IPS DF 6.9 (cell line): ENCODE results near the gene ALG11.

ENCODE experiments used
- DNase-seq: peaks from one replicate; pipeline ENCODE4 v3.0.0-alpha.2; 2013; ENCODE audit warnings: low read depth, low spot score
- H3K27ac ChIP-seq: one replicate; pipeline ENCODE4 v1.5.1; 2013; ENCODE audit warnings: low read length, control low read depth
- H3K27me3 ChIP-seq: 2 replicates; pipeline ENCODE4 v1.6.1; 2013; ENCODE audit warnings: mild to moderate bottlenecking, low read length; ENCODE audit not compliant: control insufficient read depth, insufficient read depth
- H3K36me3 ChIP-seq: 2 replicates; pipeline ENCODE4 v1.6.1; 2013; ENCODE audit warnings: low read length; ENCODE audit not compliant: control insufficient read depth, insufficient read depth
- H3K4me1 ChIP-seq: 2 replicates; pipeline ENCODE4 v1.6.1; 2013; ENCODE audit warnings: low read length; ENCODE audit not compliant: control insufficient read depth, insufficient read depth
- H3K4me3 ChIP-seq: 2 replicates; pipeline ENCODE4 v1.5.1; 2013; ENCODE audit warnings: mild to moderate bottlenecking, low read length
- H3K9me3 ChIP-seq: 2 replicates; pipeline ENCODE4 v1.6.1; 2013; ENCODE audit warnings: low read length, inconsistent platforms; ENCODE audit not compliant: control insufficient read depth, insufficient read depth
- WGBS: extraction: QIAGEN DNeasy Blood & Tissue Kit; methylation state at CpG from one replicate; pipeline ENCODE4 v1.1.7; 2013; ENCODE audit warnings: mixed read lengths, missing lambda C conversion rate; ENCODE audit not compliant: insufficient read length, insufficient coverage; 5-methylcytosine and 5-hydroxymethylcytosine counted together

Gene ALG11, protein sequence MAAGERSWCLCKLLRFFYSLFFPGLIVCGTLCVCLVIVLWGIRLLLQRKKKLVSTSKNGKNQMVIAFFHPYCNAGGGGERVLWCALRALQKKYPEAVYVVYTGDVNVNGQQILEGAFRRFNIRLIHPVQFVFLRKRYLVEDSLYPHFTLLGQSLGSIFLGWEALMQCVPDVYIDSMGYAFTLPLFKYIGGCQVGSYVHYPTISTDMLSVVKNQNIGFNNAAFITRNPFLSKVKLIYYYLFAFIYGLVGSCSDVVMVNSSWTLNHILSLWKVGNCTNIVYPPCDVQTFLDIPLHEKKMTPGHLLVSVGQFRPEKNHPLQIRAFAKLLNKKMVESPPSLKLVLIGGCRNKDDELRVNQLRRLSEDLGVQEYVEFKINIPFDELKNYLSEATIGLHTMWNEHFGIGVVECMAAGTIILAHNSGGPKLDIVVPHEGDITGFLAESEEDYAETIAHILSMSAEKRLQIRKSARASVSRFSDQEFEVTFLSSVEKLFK

GRCh38 chr13:52011632-52012511 is at the start of gene ALG11:
Gene ALG11 (plus strand): TSS chr13:52012398. CDS start chr13:52012419, 21 bp downstream.
- no peak within 1 kb of the TSS for H3K27ac ChIP-seq
- DNase-seq = peak; percentile 96
- H3K9me3 ChIP-seq = no peaks in the 10 kb centered on the region
- WGBS = no CpG with 5 or more reads among the region's 82 CpGs
- peaks cover 4% of the 10 kb centered on the region; the same call in 1 of the 2 replicates for H3K36me3 ChIP-seq
- H3K4me3 ChIP-seq = peak within 1 kb of the TSS; percentile 99
- peaks cover 7% of the 10 kb centered on the region for H3K27me3 ChIP-seq
- 0 out of 2 replicates have a peak, but pooled peaks cover 2% of the 10 kb centered on the region for H3K4me1 ChIP-seq

GRCh38 chr13:51966186-51966585 is 46.0 kb upstream of the ALG11 start:
- H3K9me3 ChIP-seq = no peaks in the 10 kb centered on the region
- no peak overlapping the region for H3K27ac ChIP-seq
- H3K4me1 ChIP-seq = no peaks in the 10 kb centered on the region
- no peak overlapping the region for H3K4me3 ChIP-seq
- no CpG with 5 or more reads among the region's 10 CpGs for WGBS
- no peaks in the 10 kb centered on the region for H3K27me3 ChIP-seq
- H3K36me3 ChIP-seq = no peaks in the 10 kb centered on the region
- no peak for DNase-seq

DNA sequence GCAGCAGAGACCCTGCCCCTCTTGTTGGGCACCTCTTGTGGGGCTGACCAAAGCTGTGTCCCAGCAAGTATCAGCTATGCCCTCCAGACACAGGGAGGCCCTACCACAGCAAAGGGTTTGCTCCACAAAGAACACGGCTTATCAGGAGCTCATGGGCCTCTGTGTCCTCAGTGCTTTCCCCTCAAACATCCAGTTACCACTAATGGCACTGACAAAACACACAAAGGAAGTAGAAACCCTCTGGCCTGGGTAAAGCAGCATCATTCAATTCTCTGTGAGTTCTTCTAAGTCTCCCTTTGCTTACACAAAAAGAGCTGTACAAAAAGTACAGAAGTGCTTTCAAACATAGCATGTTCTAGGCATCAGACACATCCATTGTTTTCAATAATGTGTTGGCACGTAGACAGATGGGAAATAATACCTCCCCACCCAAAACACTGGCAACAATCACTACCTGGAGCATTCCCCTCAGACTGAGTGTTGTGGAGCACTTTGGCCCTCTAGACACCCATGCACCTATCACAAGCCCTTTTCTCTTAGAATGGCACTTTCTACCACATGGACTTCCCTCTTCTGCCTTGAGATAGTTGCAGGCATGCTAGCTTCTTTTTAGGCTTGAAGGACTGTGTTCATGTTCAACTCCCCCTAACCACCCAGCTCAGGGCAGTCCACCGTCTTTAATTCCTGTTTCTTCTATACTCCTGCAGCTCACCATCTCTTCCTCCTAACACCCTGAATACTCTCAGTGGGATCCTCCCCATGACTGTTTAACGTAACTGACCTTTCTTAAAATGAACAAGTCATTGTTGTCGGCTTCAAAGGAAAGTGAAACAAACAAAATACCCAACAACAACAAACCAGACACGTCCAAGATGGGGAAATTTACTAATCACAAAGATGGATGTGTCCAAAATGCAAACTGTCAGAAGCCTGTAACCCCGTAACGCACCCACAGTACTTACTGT is 44.4 kb upstream of the ALG11 start:
- Histone ChIP-seq H3K9me3 (no peaks in the 10 kb centered on the region), H3K4me3 (no peak overlapping the region), H3K36me3 (no peaks in the 10 kb centered on the region), H3K27ac (no peak overlapping the region), H3K4me1 (no peaks in the 10 kb centered on the region), H3K27me3 (no peaks in the 10 kb centered on the region)
- no CpG with 5 or more reads among the region's 8 CpGs for WGBS
- no peak for DNase-seq

GRCh38 chr13:51970349-51970748 is 41.8 kb upstream of the ALG11 start:
- no peaks in the 10 kb centered on the region for H3K27me3 ChIP-seq
- DNase-seq = no peak
- no peaks in the 10 kb centered on the region for H3K36me3 ChIP-seq
- H3K9me3 ChIP-seq = no peaks in the 10 kb centered on the region
- H3K4me3 ChIP-seq = no peak overlapping the region
- H3K4me1 ChIP-seq = no peaks in the 10 kb centered on the region
- no CpG with 5 or more reads among the region's 5 CpGs for WGBS
- no peak overlapping the region for H3K27ac ChIP-seq

DNA sequence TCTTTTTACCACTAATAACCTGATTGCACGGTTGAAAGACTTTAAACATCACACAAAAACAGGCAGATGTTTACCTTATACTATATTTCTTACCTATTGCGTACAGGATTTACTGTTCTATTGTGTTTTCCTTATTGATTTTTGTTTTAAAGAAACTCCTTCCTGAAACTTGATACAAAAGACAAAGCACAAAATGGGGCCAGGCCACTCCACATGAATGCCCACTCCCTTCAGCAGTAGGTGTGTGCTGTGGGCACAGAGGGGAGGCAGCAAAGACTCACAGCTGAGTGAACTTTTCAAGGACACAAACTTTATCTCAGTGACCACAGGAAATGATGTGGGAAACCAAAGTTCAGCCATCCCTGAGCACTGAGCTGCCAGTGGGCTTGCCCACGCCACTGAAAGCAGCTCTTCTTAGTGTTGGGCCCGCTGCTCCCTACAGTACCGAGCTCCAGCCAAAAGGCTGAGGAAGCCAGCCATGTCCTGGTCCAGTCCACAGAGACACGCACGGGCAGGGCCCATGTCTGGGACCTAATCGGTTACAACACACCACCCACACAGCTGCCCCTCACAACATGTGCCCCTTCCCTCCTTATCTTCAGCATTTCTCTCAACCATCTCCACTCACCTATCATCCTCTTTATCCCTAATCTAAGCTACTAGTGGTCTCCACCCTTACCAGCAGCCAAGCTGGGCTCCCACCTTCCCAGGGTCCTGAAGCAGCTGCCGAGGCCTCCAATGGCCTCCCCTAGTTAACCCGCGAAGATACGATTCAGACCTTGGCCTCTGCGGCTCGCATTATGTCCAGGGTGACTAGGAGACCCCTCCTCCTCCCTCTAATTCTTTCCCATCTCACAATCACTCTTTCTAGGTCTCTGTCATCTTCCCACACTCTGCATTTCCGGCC is 40.4 kb upstream of the ALG11 start:
- Histone ChIP-seq H3K4me1 (no peaks in the 10 kb centered on the region), H3K36me3 (no peaks in the 10 kb centered on the region), H3K27me3 (no peaks in the 10 kb centered on the region), H3K4me3 (no peak overlapping the region), H3K27ac (no peak overlapping the region), H3K9me3 (no peaks in the 10 kb centered on the region)
- WGBS = 100% methylated on average over 1 of the region's 15 CpGs
- no peak for DNase-seq

DNA sequence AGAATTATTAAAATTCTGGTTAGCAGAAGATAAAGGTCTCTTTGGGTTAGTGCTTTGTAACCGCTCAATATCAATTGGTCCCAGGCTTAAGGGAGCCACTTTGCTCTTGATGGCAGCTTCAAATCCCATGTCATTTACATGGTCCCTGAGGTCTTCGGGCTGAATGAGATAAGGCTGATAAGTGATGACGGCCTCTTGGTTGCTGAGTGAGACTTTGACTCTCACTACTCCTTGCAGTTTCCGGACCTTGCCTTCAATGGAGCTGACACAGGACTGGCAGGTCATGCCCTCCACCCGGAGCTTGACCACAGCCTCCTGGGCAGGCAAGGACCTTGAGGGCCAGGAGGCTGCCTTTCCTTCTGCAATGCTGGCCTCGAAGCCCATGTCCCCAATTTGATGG is 37.7 kb upstream of the ALG11 start:
- WGBS = no CpG with 5 or more reads among the region's 6 CpGs
- H3K9me3 ChIP-seq = no peaks in the 10 kb centered on the region
- no peaks in the 10 kb centered on the region for H3K4me1 ChIP-seq
- no peak for DNase-seq
- H3K36me3 ChIP-seq = no peaks in the 10 kb centered on the region
- H3K4me3 ChIP-seq = no peak overlapping the region
- no peaks in the 10 kb centered on the region for H3K27me3 ChIP-seq
- H3K27ac ChIP-seq = no peak overlapping the region

GRCh38 chr13:51976423-51976822 is 35.8 kb upstream of the ALG11 start:
- Histone ChIP-seq H3K4me3 (no peak overlapping the region), H3K36me3 (no peaks in the 10 kb centered on the region), H3K9me3 (no peaks in the 10 kb centered on the region), H3K4me1 (no peaks in the 10 kb centered on the region; the same call in 1 of the 2 replicates), H3K27ac (no peak overlapping the region), H3K27me3 (no peaks in the 10 kb centered on the region)
- WGBS = no CpG with 5 or more reads among the region's 1 CpG
- DNase-seq = no peak

GRCh38 chr13:51976890-51977289 is 35.3 kb upstream of the ALG11 start:
- Histone ChIP-seq H3K4me1 (no peaks in the 10 kb centered on the region; the same call in 1 of the 2 replicates), H3K4me3 (no peak overlapping the region), H3K27ac (no peak overlapping the region), H3K27me3 (no peaks in the 10 kb centered on the region), H3K36me3 (no peaks in the 10 kb centered on the region), H3K9me3 (no peaks in the 10 kb centered on the region)
- 100% methylated on average over 2 of the region's 5 CpGs for WGBS
- no peak for DNase-seq

- Histone ChIP-seq H3K36me3 (no peaks in the 10 kb centered on the region), H3K4me1 (no peaks in the 10 kb centered on the region; the same call in 1 of the 2 replicates), H3K4me3 (no peak overlapping the region), H3K9me3 (no peaks in the 10 kb centered on the region), H3K27me3 (no peaks in the 10 kb centered on the region), H3K27ac (no peak overlapping the region)
- DNase-seq = no peak
- WGBS = no CpG with 5 or more reads among the region's 5 CpGs
Observed at GRCh38 chr13:51977625-51978024, 34.6 kb upstream of the ALG11 start.
